ENCODE results near the gene TCF3.
A peak's percentile ranks its signal among the peaks of the same experiment; 100 is the strongest.

The TCF3 gene

DNA sequence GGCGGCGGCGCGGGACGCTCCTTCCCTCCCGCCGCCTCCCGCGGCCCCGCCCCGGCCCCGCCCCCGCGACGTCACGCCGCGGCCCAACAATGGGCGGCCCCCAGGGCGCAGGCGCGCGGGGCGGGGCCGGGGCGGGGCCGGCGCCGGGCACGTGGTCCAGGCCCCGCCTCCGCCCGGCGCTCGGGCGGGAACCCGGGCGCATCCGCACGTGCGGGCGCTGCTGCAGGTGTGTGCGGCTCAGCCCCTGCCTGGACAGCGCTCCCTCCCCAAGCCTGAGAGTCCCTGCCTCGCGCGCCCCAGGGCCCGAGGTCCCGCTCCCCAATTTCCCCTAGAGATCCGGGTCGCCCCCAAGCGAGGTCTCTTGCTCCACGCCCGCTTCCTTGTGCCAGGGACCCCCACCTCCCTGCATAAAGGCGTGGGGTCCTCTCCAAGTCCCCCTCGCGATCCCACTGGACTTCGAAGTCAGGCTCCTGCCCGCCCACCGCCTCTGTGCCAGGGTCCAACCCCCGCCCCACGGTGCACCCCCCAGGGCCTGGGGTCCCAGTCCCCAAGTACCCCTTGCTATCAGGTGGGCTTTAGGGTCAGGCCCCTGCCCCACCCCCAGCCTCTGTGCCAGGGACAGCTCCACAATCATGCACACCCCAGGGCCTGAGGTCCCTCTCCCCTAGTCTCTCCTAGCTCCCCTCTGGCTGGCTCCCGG, 83.9 kb downstream of the TCF3 start, which contains the start of gene MEX3D:
Gene MEX3D (minus strand): TSS at position 6 of the 700 bp plus-strand sequence. CDS start 267 bp downstream, outside the sequence.
- peak; percentile 87 for DNase-seq
- Mint-ChIP-seq H3K4me1 (peaks cover 25% of the 10 kb centered on the region), H3K9me3 (peaks cover 4% of the 10 kb centered on the region), H3K27me3 (ENCODE audit: low read depth, poor library complexity) (peaks cover 21% of the 10 kb centered on the region), H3K27ac (peak within 1 kb of the TSS; percentile 69), H3K4me3 (peak within 1 kb of the TSS; percentile 75), H3K36me3 (ENCODE audit: low read depth) (peaks cover 18% of the 10 kb centered on the region)
- TF ChIP-seq, protein P1, sequence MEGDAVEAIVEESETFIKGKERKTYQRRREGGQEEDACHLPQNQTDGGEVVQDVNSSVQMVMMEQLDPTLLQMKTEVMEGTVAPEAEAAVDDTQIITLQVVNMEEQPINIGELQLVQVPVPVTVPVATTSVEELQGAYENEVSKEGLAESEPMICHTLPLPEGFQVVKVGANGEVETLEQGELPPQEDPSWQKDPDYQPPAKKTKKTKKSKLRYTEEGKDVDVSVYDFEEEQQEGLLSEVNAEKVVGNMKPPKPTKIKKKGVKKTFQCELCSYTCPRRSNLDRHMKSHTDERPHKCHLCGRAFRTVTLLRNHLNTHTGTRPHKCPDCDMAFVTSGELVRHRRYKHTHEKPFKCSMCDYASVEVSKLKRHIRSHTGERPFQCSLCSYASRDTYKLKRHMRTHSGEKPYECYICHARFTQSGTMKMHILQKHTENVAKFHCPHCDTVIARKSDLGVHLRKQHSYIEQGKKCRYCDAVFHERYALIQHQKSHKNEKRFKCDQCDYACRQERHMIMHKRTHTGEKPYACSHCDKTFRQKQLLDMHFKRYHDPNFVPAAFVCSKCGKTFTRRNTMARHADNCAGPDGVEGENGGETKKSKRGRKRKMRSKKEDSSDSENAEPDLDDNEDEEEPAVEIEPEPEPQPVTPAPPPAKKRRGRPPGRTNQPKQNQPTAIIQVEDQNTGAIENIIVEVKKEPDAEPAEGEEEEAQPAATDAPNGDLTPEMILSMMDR (IDR thresholded peaks at IDR 0.05) = no peak

DNA sequence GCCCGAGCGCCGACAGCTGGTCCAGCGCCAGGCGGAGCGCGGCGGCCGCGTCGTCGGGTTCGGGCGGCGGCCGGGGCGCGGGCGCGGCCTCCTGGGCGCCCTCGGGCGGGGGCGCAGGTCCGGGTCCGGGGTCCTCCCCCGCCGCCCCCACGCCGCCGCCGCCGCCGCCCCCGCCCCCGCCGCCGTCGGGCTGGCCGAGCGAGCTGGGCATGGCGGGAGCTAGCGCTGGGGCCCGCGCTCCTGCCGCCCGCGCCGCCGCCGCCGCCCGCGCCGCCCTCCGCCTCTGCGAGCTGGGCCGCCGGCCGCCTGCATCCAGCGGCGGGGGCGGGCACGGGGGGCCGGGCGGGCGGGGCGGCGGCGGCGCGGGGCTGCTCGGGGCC, 84.6 kb downstream of the TCF3 start:
- Mint-ChIP-seq H3K4me3 (no peak overlapping the region), H3K27me3 (ENCODE audit: low read depth, poor library complexity) (peaks cover 21% of the 10 kb centered on the region), H3K27ac (no peak overlapping the region), H3K9me3 (peaks cover 4% of the 10 kb centered on the region), H3K4me1 (peaks cover 23% of the 10 kb centered on the region), H3K36me3 (ENCODE audit: low read depth) (peaks cover 25% of the 10 kb centered on the region)
- no peak for DNase-seq
- TF ChIP-seq, protein P1 (IDR thresholded peaks at IDR 0.05) = no peak

DNA sequence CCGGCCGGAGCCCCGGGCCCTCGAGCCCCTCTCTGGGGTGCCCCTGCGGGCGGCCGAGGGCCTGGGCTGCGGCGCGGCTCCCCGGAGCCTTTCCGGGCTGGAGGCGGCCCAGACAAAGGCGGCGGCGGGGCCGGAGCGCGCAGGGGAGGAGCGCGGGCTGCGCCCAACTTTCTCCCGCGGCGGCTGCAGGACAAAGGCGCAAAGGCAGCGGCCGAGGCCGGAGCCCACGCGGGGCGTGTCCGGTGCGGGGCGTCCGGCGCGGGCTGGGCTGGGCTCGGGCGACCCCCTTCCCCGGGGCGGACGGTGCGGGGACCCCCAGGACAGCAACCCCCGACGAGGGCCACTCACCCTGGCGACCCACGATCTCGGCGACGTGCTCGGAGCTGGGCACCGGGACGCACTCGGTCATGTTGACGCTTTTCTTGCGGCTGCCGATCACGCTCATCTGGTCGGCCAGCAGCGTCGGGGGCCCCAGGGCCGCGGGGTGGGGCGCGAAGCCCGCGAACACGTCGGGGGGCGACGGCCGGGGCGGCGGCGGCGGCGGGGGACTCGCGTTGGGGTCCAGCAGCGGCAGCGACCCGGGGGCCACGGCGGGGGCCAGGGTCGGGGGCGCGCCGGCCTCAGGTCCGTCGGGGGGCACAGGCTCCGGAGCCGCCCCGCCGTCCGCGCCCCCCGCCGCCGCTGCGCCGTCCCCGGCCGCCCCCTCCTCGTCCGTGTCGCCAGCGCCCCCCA, 85.1 kb downstream of the TCF3 start:
- peaks cover 30% of the 10 kb centered on the region for H3K36me3 Mint-ChIP-seq (ENCODE audit: low read depth)
- H3K4me1 Mint-ChIP-seq = peaks cover 23% of the 10 kb centered on the region
- H3K27me3 Mint-ChIP-seq (ENCODE audit: low read depth, poor library complexity) = peaks cover 21% of the 10 kb centered on the region
- H3K27ac Mint-ChIP-seq = peak overlapping the region; percentile 69
- peaks cover 4% of the 10 kb centered on the region for H3K9me3 Mint-ChIP-seq
- peak; percentile 45 for DNase-seq
- TF ChIP-seq, protein P1 (IDR thresholded peaks at IDR 0.05) = no peak
- peak overlapping the region; percentile 75 for H3K4me3 Mint-ChIP-seq

DNA sequence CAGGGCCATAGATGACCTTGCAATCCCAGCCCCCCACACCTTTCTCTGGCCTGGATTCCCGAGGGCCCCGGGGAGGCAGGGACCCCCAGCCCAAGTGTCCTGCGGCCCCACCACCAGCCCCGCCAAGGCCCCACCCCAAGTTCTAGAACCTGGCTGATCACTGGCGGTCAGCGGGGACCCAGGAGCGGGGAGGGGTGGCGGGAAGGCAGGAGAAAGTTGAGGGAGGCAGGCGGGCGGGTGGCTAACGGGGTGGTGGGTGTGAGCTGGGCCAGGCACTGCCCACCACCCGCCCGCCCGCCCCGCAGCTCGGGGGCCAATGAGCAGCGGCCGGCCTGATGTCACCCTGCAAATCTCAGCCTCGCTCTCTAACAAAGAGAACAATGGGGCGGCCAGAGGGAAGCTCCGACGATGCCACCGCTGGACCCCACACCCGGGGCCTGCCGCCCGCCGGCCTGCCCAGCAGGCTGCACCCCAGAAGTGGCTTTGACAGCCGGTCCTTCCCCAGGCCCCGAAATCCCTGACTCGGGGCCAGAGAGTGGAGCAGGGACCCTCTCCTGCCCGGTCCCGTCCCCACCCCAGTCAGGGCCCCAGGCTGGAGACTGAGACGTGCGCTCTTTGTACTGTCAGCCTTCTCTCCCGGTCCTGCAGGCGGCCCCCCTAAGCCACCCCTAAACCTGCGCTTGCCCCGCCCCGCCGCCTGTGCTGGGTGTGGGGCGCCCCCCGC, 85.9 kb downstream of the TCF3 start:
- H3K9me3 Mint-ChIP-seq = peaks cover 4% of the 10 kb centered on the region
- peaks cover 31% of the 10 kb centered on the region for H3K36me3 Mint-ChIP-seq (ENCODE audit: low read depth)
- H3K4me1 Mint-ChIP-seq = peaks cover 23% of the 10 kb centered on the region
- TF ChIP-seq, protein P1 (IDR thresholded peaks at IDR 0.05) = no peak
- H3K4me3 Mint-ChIP-seq = peak overlapping the region; percentile 72
- DNase-seq = peak; percentile 72
- peaks cover 20% of the 10 kb centered on the region for H3K27me3 Mint-ChIP-seq (ENCODE audit: low read depth, poor library complexity)
- H3K27ac Mint-ChIP-seq = no peak overlapping the region

DNA sequence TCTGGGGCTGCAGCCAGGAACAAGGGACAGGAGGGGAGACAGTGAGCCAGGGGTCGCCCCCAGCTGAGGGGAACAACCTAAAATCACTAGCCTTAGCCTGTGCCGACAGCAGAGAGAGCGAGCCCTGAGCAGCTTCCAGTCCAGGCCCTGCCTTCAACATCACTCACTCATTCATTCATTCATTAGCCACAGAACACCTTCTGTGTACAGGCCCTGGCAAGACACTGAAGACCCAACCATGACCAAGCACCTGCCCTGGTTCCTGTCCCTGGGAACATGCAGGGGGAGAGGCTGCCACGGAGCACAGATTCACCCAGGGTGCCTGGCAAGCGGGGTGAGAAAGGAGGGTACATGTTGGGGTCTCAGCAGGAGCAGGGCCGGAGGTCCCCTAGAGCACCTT, 89.2 kb downstream of the TCF3 start:
- Mint-ChIP-seq H3K4me3 (no peak overlapping the region), H3K9me3 (no peaks in the 10 kb centered on the region), H3K27me3 (ENCODE audit: low read depth, poor library complexity) (no peaks in the 10 kb centered on the region), H3K4me1 (peaks cover 20% of the 10 kb centered on the region), H3K27ac (peak overlapping the region; percentile 59), H3K36me3 (ENCODE audit: low read depth) (peaks cover 52% of the 10 kb centered on the region)
- DNase-seq = no peak
- TF ChIP-seq, protein P1 (IDR thresholded peaks at IDR 0.05) = no peak
